ENCODE results near the gene RGL1. TPM values are rescaled to one million over a fixed set of nuclear protein-coding genes. Genes with fewer than 3 reads are reported as not detected.

RGL1 gene
- total RNA-seq, 1 donor from 2014 or later = 23.1 TPM

DNA sequence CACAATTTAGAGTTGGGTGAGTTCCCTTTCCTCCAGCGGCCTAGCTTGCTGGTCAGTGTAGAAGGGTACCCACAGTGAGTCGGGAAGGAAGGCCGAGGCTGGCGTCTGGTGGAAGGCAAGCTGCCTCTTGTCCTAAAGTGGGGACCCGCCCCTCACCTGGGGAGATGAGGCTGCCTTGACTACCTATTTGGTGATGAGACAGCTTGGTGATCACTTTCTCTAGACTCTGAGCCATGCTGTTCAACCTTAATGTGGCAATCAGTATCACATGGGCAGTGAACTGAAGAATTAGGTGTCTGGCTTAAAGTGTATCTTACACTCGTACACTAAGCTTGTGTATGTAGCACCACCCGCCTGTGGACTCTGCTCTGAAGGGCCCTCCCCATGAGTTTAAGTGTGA lies 131.9 kb downstream of the RGL1 start:
- peaks cover 3 to 4% of the 10 kb centered on the region in 2 donors for H3K4me1 ChIP-seq
- no peak overlapping the region for H3K27ac ChIP-seq
- H3K27me3 ChIP-seq = no peaks in the 10 kb centered on the region
- TF ChIP-seq, protein P1, sequence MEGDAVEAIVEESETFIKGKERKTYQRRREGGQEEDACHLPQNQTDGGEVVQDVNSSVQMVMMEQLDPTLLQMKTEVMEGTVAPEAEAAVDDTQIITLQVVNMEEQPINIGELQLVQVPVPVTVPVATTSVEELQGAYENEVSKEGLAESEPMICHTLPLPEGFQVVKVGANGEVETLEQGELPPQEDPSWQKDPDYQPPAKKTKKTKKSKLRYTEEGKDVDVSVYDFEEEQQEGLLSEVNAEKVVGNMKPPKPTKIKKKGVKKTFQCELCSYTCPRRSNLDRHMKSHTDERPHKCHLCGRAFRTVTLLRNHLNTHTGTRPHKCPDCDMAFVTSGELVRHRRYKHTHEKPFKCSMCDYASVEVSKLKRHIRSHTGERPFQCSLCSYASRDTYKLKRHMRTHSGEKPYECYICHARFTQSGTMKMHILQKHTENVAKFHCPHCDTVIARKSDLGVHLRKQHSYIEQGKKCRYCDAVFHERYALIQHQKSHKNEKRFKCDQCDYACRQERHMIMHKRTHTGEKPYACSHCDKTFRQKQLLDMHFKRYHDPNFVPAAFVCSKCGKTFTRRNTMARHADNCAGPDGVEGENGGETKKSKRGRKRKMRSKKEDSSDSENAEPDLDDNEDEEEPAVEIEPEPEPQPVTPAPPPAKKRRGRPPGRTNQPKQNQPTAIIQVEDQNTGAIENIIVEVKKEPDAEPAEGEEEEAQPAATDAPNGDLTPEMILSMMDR (IDR thresholded peaks at IDR 0.05) = no peak
- intact Hi-C loops (cut with DNase I) = no loop called here
- DNase-seq (ENCODE audit: low spot score in 2 of 2) = no peak
- no peak overlapping the region for H3K4me3 ChIP-seq
- no peaks in the 10 kb centered on the region for H3K9me3 ChIP-seq
- no peaks in the 10 kb centered on the region for H3K36me3 ChIP-seq

DNA sequence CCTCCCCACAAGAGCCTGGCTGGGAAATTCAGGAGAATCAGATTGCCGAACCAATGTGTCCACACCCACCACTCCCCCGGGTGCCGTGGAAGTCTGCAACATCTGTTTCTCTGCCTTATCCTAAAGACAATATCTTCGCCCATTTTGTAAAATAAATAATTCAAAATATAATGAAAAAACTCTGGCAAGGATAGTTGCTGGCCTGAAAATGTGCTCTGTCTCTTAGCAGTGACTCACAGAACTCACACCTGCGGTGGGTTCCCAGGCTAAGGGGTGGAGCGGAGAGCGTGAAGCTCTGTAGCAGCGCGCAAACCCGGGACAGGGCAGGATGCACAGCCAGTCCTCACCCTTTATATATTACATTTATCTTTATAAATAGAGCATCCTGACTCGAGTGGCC lies 132.7 kb downstream of the RGL1 start:
- intact Hi-C loops (cut with DNase I) = no loop called here
- Histone ChIP-seq H3K36me3 (no peaks in the 10 kb centered on the region), H3K27me3 (no peaks in the 10 kb centered on the region), H3K4me3 (no peak overlapping the region), H3K4me1 (peaks cover 0 to 2% of the 10 kb centered on the region in 2 donors), H3K9me3 (no peaks in the 10 kb centered on the region), H3K27ac (no peak overlapping the region)
- TF ChIP-seq, protein P1 (IDR thresholded peaks at IDR 0.05) = no peak
- no peak for DNase-seq (ENCODE audit: low spot score in 2 of 2)

DNA sequence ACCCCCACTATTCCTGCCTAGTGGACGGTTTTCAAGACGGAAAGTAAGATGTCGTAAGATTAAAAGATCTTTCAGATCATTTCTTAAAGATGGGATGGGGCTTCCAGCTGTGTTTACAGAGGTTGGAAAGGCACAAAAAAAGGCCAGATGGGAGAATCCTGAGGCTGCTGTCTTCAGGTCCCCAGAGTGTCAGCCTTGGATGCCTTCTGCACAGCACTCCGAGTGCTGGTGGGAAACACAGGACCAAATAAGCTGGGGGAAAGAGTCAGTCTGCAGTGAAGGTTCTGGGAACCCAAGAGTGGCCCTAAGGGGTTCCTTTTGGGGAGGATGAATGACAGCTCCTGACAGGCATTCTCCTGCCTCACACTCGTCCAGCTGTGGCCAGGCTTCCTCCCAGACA lies 136.1 kb downstream of the RGL1 start:
- DNase-seq (ENCODE audit: low spot score in 2 of 2) = no peak
- H3K9me3 ChIP-seq = no peaks in the 10 kb centered on the region
- no peaks in the 10 kb centered on the region for H3K4me1 ChIP-seq
- intact Hi-C loops (cut with DNase I) = no loop called here
- H3K27me3 ChIP-seq = no peaks in the 10 kb centered on the region
- H3K4me3 ChIP-seq = no peak overlapping the region
- no peak overlapping the region for H3K27ac ChIP-seq
- H3K36me3 ChIP-seq = no peaks in the 10 kb centered on the region
- TF ChIP-seq, protein P1 (IDR thresholded peaks at IDR 0.05) = no peak

DNA sequence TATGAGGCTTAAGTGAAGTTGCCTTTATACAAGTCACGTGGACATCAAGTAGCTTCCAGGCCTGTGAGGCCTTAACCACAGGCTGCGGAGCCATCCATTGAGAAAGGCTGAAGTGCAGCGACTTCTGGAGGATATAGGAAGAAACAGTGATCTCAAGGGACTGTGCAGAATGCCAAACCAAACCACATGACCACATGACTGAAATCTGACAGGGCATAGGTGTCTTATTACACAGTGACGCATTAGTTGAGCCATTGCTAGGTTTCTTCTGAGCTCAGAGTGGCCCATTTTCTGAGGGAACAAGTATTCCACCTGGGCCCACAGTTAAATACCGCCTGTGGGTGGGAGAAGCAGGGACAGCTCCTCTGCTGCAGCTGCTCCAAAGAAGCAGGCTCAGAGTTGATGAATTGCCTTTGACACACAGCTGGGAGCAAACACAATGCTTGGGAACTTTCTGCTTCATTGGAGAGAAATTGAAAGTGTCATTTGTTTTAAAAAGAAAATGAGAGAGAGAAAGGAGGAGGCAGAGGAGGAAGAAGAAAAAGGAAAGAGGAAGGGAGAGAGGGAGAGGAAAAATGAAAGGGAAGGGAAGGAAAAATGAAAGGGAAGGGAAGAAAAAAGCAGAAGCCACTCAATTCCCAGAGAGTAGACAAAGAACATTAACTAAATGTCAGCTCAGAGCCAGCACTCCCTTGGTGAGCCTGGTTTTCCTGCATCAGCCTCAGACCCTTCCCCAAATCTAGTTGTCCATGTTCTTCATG lies 138.2 kb downstream of the RGL1 start:
- no peaks in the 10 kb centered on the region for H3K4me1 ChIP-seq
- no peaks in the 10 kb centered on the region for H3K9me3 ChIP-seq
- H3K27ac ChIP-seq = no peak overlapping the region
- H3K27me3 ChIP-seq = no peaks in the 10 kb centered on the region
- no peak overlapping the region for H3K4me3 ChIP-seq
- no peak for DNase-seq (ENCODE audit: low spot score in 2 of 2)
- TF ChIP-seq, protein P1 (IDR thresholded peaks at IDR 0.05) = no peak
- no peaks in the 10 kb centered on the region for H3K36me3 ChIP-seq
- intact Hi-C loops (cut with DNase I) = no loop called here

DNA sequence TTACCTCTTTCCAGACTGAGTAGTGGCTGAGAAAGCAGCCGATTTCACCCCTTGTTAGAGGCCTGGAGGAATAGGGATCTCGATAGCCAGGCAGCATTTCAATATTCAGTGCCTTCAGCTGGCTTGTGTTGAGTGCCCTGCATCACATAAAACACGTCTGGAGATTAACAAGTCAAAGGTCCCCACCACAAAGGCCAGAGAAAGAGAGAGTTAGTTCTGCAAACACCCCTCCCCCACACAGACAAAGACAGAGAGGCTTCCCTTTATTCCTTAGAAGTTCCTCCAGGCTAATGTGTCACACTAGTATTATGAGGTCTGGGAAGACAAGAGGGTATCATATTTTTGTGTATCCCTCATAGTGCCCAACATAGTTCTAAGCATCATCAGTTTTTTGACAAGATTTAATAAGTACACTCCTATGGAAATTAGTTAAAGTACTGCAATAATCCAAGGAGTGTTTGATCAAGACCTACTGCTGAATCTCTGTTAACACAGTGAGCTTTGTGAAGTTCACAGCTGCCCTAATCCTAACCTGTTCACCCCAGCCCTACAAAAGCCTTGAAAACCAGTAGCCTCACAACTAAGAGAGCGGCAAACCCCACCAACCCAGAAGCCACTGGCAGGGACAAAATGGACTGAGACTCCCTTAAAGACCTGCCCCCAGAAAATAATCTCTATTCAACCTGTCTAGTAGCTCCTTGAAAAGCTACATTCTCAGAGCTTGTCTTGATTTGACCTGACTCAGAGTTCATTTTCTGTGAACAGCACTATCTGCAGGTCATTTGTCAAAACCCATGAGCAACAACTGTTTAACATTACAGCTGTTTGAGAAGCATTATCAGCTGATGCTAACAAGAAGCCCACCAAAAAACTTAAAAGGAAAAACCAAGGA lies 140.8 kb downstream of the RGL1 start:
- Histone ChIP-seq H3K4me3 (no peak overlapping the region), H3K9me3 (no peaks in the 10 kb centered on the region), H3K36me3 (no peaks in the 10 kb centered on the region), H3K4me1 (no peaks in the 10 kb centered on the region), H3K27ac (no peak overlapping the region), H3K27me3 (no peaks in the 10 kb centered on the region)
- intact Hi-C loops (cut with DNase I) = no loop called here
- DNase-seq (ENCODE audit: low spot score in 2 of 2) = no peak
- TF ChIP-seq, protein P1 (IDR thresholded peaks at IDR 0.05) = no peak

All from ascending aorta (tissue), 2 donors.